SK-N-MC (cell line): ENCODE results near the gene MRPL19.

Source experiments
- EZH2 ChIP-seq: fragments of 200-600 bp; sonication (generic); IDR thresholded peaks from one replicate; pipeline ENCODE4 v1.6.1; 2017; ENCODE audit warnings: antibody characterized with exemption
- POLR2AphosphoS5 ChIP-seq: IDR thresholded peaks from 2 replicates; pipeline ENCODE4 v1.6.1; 2012; ENCODE audit warnings: mild to moderate bottlenecking, low read depth, low read length, borderline replicate concordance

DNA sequence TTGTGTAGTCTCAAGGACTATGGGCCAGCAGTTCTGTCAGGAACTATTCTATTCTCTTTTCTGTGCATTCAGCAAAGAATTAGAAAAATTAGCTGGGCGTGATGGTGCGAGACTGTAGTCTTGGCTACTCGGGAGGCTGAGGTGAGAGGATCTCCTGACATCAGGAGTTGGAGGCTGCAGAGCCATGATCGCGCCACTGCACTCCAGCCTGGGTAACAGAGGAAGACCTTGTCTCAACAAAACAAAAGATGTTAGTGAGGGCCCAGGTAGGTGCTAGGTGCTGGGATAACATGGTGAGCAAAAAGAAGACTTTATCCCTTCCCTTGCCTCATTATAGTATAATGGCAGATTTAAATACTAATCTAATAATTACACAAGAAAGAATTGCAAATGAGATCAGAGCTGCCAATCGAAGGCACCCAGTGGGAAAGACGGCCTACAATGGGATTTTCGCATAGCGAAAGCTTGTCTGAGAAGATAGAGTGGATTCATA lies 447 bp upstream of the MRPL19 start:
- no peak for TF ChIP-seq POLR2AphosphoS5
- no peak for TF ChIP-seq EZH2
